Anterior cingulate cortex (tissue), 58 donors: ENCODE data around the gene ITPR2.
"Not testable (repeated sequence)": the region's sequence is repeated elsewhere in the genome, so short reads cannot be mapped to it uniquely, and the experiment has no call there.

ENCODE experiments used
- DNase-seq, 58 donors: peaks; one replicate each; lab custom pipeline; 2025; lab: John Stamatoyannopoulos, UW

ITPR2 gene

DNA sequence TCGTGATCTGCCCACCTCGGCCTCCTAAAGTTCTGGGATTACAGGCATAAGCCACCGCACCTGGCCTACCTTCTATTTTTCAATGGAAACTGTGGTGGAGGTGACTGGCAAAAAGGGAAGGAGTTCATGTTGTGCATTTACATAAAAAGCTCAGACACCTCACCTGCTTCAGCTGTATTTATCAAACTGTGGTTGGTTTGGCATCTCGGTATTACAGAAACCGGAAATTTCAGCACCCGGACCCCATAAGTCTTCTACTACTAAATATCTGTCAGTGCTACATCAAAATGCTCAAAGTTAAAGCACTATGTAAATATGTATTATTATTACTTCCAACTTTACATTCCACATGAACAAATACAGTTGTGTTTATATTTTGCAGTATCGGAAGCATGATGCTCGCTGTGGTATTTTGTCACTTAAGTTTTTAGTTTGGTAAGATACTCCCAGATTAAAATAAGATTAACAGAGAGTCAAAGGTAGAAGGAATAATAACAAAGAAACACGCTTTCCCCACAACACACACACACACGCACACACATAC lies 95.4 kb downstream of the ITPR2 start:
- DNase-seq = no peak

DNA sequence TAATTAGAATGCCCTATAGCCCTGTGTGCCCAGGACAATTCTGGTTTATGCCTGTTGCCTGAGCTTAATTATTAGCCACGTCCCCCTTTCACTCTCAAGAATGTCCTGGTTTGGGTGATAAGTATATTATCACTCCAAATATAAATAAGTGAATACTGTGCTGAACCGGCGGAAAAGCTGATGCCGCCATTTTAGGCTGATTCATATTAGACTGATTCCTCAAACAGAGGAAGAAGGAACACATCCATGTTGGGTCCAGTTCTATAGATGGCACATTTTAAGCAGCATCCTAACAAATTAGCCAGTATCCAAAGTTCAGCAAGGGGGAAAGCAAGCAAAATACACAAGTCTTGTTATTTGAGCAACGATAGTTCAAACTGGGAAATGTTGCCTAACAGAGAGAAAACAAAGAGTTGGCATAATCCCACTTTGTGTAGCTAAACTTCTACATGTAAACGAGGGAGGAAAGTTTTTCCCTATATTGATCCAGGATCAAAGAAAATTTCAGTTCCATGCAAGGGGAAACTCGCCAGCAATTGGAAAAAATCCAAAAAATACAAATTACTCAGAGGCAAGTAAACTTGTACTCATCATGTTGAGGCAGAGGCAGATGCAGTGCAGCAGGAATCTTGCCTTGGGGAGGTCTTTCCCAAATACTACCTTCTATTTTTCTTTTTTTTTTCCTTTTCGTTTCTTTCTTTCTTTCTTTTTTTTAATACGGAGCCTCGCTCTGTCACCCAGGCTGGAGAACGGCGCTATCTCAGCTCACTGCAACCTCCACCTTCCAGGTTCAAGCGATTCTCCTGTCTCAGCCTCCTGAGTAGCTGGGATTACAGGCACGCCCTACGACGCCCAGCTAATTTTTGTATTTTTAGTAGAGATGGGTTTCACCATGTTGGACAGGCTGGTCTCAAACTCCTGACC lies 96.2 kb downstream of the ITPR2 start:
- no peak for DNase-seq

DNA sequence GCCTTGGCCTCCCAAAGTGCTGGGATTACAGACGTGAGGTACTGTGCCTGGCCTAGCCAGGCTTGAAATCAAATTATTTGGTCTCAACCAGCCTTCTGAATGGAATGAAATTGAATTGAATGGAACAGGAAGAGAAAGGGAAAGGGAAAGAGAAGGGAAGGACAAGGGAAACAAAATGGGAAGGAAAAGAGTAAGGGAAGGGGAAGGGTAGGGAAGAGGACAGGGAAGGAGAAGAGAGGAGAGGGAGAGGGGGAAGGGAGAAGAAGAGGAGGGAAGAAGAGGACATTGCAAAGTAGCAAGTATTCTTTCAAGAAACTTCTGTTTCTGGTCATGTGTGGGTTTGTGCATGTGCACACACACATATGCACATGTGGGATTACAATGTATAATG lies 97.8 kb downstream of the ITPR2 start:
- no peak for DNase-seq

GRCh38 chr12:26734510-26735248 lies 98.3 kb downstream of the ITPR2 start:
- DNase-seq = no peak

GRCh38 chr12:26732005-26732908 lies 100.7 kb downstream of the ITPR2 start:
- no peak for DNase-seq

GRCh38 chr12:26730481-26731350 lies 102.3 kb downstream of the ITPR2 start:
- DNase-seq = no peak

GRCh38 chr12:26729137-26729671 lies 103.8 kb downstream of the ITPR2 start:
- DNase-seq = not testable (repeated sequence)

DNA sequence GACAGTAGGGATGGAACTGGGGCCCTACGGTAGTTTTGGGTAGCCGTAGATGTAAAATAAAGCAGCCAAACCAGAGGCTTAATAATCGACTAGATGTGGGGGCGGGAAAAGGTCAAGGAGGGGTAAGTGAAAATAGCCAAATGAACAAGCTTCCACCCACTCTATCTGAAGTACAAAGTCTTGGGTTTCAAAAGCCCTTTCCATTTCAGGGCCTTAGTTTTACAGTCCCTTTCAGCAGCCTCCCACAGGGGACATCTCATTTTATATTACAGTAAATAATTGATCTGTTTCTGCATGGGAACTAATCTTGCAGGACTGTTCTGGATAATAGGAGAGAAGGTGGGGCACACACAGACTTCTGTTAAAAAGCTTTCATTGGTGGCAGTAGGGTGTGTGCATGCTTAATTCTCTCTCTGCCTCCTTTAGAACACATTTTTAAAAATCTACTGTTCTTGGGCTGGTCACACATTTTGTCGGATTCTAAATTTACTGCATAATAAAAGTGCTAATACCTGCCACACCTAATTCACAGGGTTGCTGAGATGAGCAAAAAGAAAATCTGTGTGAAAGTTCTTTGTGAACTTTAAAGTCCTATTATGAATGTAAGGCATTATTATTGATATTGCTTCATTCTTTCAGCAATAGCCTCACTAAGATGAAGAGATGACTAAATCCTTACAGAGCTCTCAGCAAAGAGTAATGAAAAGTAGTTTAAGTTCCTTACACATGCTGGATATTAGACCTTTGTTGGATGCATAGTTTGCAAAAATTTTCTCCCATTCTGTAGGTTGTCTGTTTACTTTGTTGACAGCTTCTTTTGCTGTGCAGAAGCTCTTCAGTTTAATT lies 104.6 kb downstream of the ITPR2 start:
- DNase-seq = no peak

DNA sequence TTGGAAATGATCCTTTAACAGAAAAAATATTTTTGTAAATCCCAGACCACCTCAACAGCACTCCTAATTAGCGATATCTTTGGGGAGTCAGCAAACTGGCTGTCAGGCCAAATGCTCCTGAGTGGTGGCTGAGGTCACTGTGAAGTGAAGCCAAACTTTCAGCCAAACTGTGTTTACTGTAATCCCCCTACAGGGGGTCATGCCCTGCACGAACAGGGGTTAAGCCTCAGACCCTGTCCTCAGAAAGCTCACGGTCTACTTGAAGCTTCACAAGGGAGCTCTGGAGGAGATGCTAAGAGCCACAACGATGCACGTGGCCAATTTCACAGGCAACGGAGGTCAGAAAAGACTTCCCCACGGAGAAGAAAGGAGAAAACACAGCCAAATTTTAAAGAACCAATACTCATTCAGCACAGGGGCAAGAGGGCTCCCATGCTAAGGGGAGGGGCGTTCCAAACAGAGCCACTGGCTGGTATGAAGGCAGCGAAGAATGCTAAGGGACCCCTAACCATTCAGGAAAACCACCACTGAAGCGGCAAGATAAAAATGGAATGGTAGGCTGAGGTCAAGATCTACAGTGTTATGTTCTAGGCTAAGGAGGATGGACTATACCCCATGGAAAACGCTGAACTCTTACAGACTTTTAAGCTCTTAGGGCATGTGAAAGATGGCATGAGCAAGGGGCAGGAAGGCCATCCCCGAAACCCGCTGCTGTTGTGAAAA lies 105.4 kb downstream of the ITPR2 start:
- no peak for DNase-seq

DNA sequence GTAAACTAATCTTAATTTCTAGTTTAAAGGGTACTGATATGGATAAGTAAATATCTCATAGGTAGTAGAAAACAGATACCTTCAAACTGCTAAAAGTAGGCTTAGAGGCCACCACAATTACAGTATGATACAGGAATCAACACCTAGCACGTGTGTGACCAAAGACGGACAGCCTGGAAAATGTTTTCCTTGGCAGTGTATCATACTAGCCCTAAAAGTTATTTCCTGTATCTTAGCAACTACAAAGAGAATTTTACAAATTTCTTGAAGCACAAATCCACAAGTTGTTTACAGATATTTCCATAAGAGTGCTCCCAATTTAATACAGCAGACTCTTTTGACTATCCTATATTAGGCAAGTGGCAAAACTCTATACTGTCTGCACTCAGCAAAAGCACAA lies 106.0 kb downstream of the ITPR2 start:
- DNase-seq = no peak

DNA sequence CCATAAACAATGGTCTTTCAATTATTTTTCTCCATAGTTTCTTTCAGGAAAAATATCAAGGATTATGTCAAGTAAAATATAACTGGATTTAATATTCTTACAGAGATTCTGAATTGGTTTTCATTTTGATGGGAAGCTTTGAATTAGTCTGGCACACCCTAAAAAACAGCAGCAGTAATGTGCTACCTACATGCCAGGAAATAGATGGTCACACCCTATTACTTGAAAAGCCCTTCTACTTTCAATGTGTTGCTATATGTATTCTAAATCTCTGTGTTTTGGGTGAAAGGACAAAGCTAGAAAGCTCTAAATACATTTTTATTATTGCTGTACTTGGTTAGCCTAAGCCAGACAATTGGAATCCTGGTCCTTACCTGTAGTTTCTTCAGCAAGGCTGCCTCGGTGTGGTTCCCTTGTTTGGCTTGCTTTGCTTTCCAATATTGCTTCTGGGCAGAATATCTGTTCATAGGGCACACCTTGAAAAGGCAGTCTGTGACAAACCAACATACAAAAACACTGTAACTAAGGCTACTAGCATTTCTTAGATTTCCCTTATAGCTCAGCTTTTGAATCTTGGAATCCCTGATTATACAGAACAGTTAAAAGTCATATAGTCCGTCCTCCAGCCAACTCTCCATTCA lies 107.6 kb downstream of the ITPR2 start:
- no peak for DNase-seq

DNA sequence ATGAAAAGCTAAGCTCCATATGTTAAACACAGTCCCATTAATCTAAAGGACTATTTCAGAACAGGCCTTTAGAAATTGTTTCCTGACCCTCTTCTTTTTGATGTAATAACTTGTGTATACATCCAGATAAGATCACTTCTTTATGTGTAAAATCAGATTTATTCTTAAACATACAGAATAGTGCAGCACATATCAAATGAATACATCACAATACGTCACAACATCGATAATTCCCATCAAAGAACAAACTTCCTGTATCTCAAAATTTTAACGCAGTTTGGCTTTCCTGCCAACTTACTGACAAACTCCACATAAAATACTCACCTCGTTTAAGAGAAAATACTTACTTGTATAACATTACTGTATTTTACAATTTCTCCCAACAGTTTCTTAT lies 108.7 kb downstream of the ITPR2 start:
- DNase-seq = no peak

- no peak for DNase-seq
Measured at GRCh38 chr12:26723379-26724308, 109.3 kb downstream of the ITPR2 start.

- no peak for DNase-seq
Measured at GRCh38 chr12:26721800-26722199, 111.2 kb downstream of the ITPR2 start.

DNA sequence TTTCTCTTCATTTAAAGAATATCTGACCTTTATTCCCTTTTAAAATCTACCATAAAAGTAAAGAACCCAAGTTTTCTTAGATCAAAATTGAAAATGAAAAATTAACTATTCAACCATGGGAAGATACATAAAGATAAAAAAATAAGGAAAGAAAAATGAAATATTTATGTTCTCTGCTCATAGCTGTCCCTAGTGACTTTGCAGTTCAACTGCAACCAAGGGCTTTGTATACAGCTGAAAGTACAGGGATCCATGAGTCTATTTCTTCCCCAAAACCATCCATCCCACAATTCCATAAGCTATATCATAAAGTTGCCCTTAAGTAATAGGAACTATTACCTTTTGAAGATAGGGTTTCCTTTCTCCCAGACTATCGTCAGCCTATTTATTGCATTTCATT lies 113.1 kb downstream of the ITPR2 start:
- DNase-seq = no peak

- no peak for DNase-seq
Measured at GRCh38 chr12:26717757-26718156, 115.2 kb downstream of the ITPR2 start.
